CD4-positive, alpha-beta memory T cell (primary cell): ENCODE results near the gene TFB2M. TPM values are rescaled to one million over a fixed set of nuclear protein-coding genes. Genes with fewer than 3 reads are reported as not detected.

Experiments used
- CTCF ChIA-PET: fragments of 350-600 bp; sonication (Branson Sonifier 250); formaldehyde crosslinking; loops from one replicate; lab custom pipeline; 2021; ENCODE audit warnings: inconsistent platforms; ENCODE audit not compliant: partially characterized antibody; lab: Charles Lee
- POLR2A ChIA-PET: fragments of 350-600 bp; sonication (Branson Sonifier 250); formaldehyde crosslinking; loops from one replicate; lab custom pipeline; 2021; ENCODE audit not compliant: partially characterized antibody; lab: Charles Lee
- DNase-seq, 5 donors: peaks; one replicate each; pipeline versions ENCODE4 v3.0.0 to v3.0.0-alpha.2; 2020 to 2022; ENCODE audit warnings: mixed read lengths in 1 of 5
- H3K27ac ChIP-seq: one replicate; pipeline ENCODE4 v1.7.0; 2013; ENCODE audit warnings: low read depth, low read length
- H3K27me3 ChIP-seq: 2 replicates; pipeline ENCODE4 v1.7.0; 2013; ENCODE audit warnings: mild to moderate bottlenecking, low read length, moderate library complexity; ENCODE audit not compliant: insufficient read depth
- H3K36me3 ChIP-seq: 2 replicates; pipeline ENCODE4 v1.7.0; 2013; ENCODE audit warnings: mild to moderate bottlenecking, low read length, moderate library complexity; ENCODE audit not compliant: insufficient read depth
- H3K4me1 ChIP-seq: 2 replicates; pipeline ENCODE4 v1.7.0; 2013; ENCODE audit warnings: mild to moderate bottlenecking, low read length, moderate library complexity; ENCODE audit not compliant: insufficient read depth
- H3K4me3 ChIP-seq, 2 donors: one replicate each; pipeline ENCODE4 v1.7.0; 2013; ENCODE audit warnings: low read length in 2 of 2, mild to moderate bottlenecking in 1 of 2
- H3K9me3 ChIP-seq, 2 donors: one replicate each; pipeline ENCODE4 v1.7.0; 2013; ENCODE audit warnings: low read length in 2 of 2, control low read depth in 1 of 2; ENCODE audit not compliant: control insufficient read depth in 1 of 2
- H3K27ac Mint-ChIP-seq, 7 donors: one replicate each; pipeline ENCODE4 v1.8.0; 2020 to 2021; ENCODE audit warnings: mixed read lengths in 7 of 7, mild to moderate bottlenecking in 6 of 7, inconsistent platforms in 3 of 7, moderate library complexity in 3 of 7
- H3K27me3 Mint-ChIP-seq, 2 donors: one replicate each; pipeline ENCODE4 v1.8.0; 2020 to 2021; ENCODE audit warnings: mixed read lengths in 2 of 2
- H3K36me3 Mint-ChIP-seq, 2 donors: one replicate each; pipeline ENCODE4 v1.8.0; 2020 to 2021; ENCODE audit warnings: mixed read lengths in 2 of 2, inconsistent platforms in 1 of 2, mild to moderate bottlenecking in 1 of 2
- H3K4me1 Mint-ChIP-seq, 4 donors: one replicate each; pipeline ENCODE4 v1.8.0; 2020 to 2021; ENCODE audit warnings: mixed read lengths in 4 of 4, mild to moderate bottlenecking in 1 of 4
- H3K4me3 Mint-ChIP-seq, 8 donors: one replicate each; pipeline ENCODE4 v1.8.0; 2020 to 2021; ENCODE audit warnings: mixed read lengths in 8 of 8, mild to moderate bottlenecking in 7 of 8, moderate library complexity in 6 of 8, inconsistent platforms in 3 of 8
- H3K9me3 Mint-ChIP-seq, 8 donors: one replicate each; pipeline ENCODE4 v1.8.0; 2020 to 2021; ENCODE audit warnings: mixed read lengths in 8 of 8, mild to moderate bottlenecking in 5 of 8, inconsistent platforms in 3 of 8, moderate library complexity in 1 of 8
- intact Hi-C: fragments of 100-400 bp; cut with micrococcal nuclease; formaldehyde crosslinking; loops from one replicate; pipeline ENCODE4 v1.15.1; 2023
- polyA plus RNA-seq, 2 donors: library from polyadenylated mRNA; unstranded; fragments of 300-500 nt; fragmentation: Illumina TruSeq; gene quantifications; one replicate each; pipeline ENCODE4 v1.2.3, GENCODE V29; 2021
- total RNA-seq, 2 experiments: library from RNA; stranded (reverse); gene quantifications; one replicate each; pipeline ENCODE4 v1.2.3, GENCODE V29; 2021

The TFB2M gene
- total and polyA plus RNA-seq, 4 experiments from 2014 or later: 8.8 to 29.0 (median 13.0) TPM

DNA sequence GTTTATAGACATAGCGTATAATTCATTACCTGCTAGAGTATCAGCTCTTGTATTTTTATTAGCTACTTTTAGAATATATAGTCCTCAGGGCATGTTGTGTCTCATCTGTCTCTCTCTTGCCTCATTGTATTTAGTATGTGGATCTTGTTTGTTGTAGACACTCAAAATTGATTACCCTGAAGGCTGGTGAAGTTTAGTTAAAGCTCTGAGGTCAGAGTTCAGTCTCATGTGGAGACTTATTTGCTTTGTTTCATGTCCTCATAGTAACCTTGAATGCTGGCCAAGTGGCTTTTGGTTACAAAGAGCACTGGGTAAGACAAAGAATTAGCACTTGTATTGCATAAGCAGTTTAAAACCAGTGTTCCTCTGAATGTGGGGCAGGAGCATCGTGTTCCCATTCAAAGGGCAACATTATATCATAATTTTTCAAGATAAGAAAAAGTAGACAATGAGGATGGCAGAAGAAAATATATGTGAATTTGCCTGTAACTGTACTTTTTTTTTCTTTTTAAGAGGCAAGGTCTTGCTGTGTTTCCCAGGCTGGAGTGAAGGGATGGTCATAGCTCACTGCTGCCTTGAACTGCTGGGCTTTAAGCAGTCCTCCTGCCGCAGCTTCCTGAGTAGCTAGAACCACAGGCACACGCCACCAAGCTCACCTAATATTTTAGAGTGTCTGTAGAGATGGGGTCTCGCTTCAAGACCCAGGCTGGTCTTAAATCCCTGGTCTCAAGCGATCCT lies 17.6 kb upstream of the TFB2M start:
- intact Hi-C loops: no loop called here
- peaks cover 66% of the 10 kb centered on the region for H3K4me1 ChIP-seq
- Mint-ChIP-seq H3K27me3 (no peaks in the 10 kb centered on the region), H3K27ac (peak overlapping the region in 3 of 7 donors; percentile 39 to 61 (median 50)), H3K36me3 (peaks cover 28 to 47% of the 10 kb centered on the region in 2 donors), H3K9me3 (no peaks in the 10 kb centered on the region), H3K4me3 (no peak overlapping the region), H3K4me1 (peaks cover 46 to 81% (median 57%) of the 10 kb centered on the region in 4 donors)
- H3K4me3 ChIP-seq: no peak overlapping the region
- H3K27me3 ChIP-seq: no peaks in the 10 kb centered on the region
- H3K36me3 ChIP-seq: peaks cover 15% of the 10 kb centered on the region
- no peak overlapping the region for H3K27ac ChIP-seq
- no peaks in the 10 kb centered on the region for H3K9me3 ChIP-seq
- no peak for DNase-seq
- ChIA-PET POLR2A (no interaction called here), CTCF (interaction anchor here (0.6 kb wide), 1 partner anchor 44 kb away, joined by 3 read pairs; no protein-coding TSS in a partner anchor)

DNA sequence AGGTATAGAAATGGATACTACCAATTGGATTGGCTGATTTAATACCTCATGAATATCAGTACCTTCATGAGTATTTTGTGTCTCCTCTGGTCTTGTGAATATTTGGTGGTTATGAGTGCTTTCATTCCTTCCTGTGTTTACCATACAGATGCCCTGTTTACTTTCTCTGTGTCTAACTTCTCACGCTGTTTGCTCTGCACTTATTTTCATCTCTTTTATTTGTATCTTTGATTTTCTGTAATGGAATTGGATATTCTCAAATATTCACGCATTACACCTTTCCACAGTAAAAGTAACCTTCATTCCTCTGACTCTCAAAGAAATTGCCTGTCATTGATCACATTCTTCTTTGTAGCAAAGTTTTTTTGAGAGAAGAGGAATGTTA lies 17.0 kb upstream of the TFB2M start:
- intact Hi-C loops: no loop called here
- Histone ChIP-seq H3K4me3 (no peak overlapping the region), H3K9me3 (no peaks in the 10 kb centered on the region), H3K36me3 (peaks cover 15% of the 10 kb centered on the region), H3K27me3 (no peaks in the 10 kb centered on the region), H3K27ac (no peak overlapping the region), H3K4me1 (peaks cover 71% of the 10 kb centered on the region)
- Mint-ChIP-seq H3K9me3 (no peaks in the 10 kb centered on the region), H3K27me3 (no peaks in the 10 kb centered on the region), H3K4me3 (peak overlapping the region in 1 of 8 donors; percentile 31), H3K36me3 (peaks cover 28 to 48% of the 10 kb centered on the region in 2 donors), H3K4me1 (peaks cover 45 to 87% (median 60%) of the 10 kb centered on the region in 4 donors), H3K27ac (peak overlapping the region in 2 of 7 donors; percentile 30 to 33)
- ChIA-PET POLR2A (no interaction called here), CTCF (interaction anchor here (0.6 kb wide), 1 partner anchor 43 kb away, joined by 3 read pairs; no protein-coding TSS in a partner anchor)
- no peak for DNase-seq

DNA sequence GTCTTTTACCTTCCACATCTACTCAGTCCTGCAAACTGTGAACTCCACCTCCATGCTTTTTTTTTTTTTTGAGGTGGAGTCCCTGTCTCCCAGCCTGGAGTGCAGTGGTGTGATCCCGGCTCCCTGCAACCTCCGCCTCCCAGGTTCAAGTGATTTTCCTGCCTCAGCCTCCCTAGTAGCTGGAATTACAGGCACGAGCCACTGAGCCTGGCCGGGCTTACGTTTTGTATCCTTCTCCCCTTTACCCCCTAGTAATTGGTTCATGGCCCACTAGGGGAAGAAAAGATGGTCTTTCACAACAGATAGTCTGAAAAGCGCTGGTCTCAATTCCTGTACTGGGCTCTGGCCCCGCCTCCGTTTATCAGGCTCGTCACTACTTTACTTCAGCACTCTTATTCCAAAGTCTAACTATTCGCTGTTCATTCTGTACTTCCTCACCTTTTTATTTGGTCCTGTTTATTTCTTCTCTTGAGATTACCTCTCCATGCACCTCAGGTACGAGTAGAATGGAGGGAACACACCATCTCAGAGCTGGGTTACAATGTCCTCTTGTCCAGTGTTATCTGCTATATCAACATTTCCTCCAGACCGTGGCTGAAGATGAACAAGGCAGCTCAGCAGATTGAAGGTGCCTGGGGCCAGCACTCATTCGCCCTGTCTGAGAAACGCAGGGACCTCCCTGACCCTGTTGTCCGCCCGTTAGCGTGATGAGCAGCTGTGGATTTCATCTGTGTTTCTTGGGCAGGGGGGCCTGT lies 16.4 kb upstream of the TFB2M start:
- no peaks in the 10 kb centered on the region for H3K27me3 ChIP-seq
- Mint-ChIP-seq H3K27me3 (no peaks in the 10 kb centered on the region), H3K4me3 (peak overlapping the region in 3 of 8 donors; percentile 4 to 52 (median 40)), H3K9me3 (no peaks in the 10 kb centered on the region), H3K27ac (peak overlapping the region in 3 of 7 donors; percentile 16 to 90 (median 20)), H3K4me1 (peaks cover 48 to 88% (median 60%) of the 10 kb centered on the region in 4 donors), H3K36me3 (peaks cover 28 to 50% of the 10 kb centered on the region in 2 donors)
- POLR2A ChIA-PET: no interaction called here
- no peak overlapping the region for H3K27ac ChIP-seq
- H3K4me1 ChIP-seq: peaks cover 73% of the 10 kb centered on the region
- H3K36me3 ChIP-seq: peaks cover 15% of the 10 kb centered on the region
- DNase-seq: no peak
- CTCF ChIA-PET: interaction anchor here (0.6 to 0.7 kb wide), 2 partner anchors 13 to 43 kb away, joined by 3 read pairs; no protein-coding TSS in a partner anchor
- H3K9me3 ChIP-seq: no peaks in the 10 kb centered on the region
- intact Hi-C loops: no loop called here
- H3K4me3 ChIP-seq: no peak overlapping the region

DNA sequence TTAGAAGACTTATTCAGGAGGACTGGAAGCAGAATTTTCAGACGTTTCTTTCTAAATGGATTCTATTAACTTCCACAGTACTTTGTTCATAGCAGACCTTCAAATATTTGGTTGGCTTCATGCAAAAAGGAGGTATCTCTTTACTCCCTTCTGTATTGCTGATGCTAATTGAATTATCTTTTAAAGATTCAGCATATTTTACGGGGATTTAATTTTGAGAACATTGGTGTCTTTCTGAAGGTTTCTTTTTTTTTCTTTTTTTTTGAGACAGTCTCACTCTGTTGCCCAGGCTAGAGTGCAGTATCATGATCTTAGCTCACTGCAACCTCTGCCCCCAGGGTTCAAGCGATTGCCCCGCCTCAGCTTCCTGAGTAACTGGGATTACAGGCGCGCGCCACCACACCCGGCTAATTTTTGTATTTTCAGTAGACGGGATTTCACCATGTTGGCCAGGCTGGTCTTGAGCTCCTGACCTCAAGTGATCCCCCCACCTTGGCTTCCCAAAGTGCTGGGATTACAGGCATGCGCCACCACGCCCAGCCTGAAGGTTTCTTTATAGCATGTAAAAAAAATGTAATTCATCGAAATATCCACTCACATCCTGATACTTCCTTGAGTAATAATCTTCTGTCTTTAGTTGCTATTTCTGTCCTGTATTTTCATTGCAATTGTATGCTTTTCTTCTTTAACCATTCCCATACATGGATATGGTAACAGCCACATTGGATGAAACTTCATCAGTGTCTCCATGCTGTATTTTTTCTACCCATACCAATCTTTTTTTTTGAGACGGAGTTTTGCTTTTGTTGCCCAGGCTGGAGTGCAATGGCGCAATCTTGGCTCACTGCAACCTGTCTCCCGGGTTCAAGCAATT lies 14.7 kb upstream of the TFB2M start:
- H3K36me3 ChIP-seq: peaks cover 15% of the 10 kb centered on the region
- H3K27me3 Mint-ChIP-seq: no peaks in the 10 kb centered on the region
- POLR2A ChIA-PET: no interaction called here
- no peaks in the 10 kb centered on the region for H3K9me3 ChIP-seq
- H3K9me3 Mint-ChIP-seq: no peaks in the 10 kb centered on the region
- peaks cover 50 to 88% (median 65%) of the 10 kb centered on the region in 4 donors for H3K4me1 Mint-ChIP-seq
- peaks cover 33 to 48% of the 10 kb centered on the region in 2 donors for H3K36me3 Mint-ChIP-seq
- intact Hi-C loops: loop anchor here (1.0 kb wide), 1 partner anchor 10 kb away; no protein-coding TSS in a partner anchor
- H3K27ac Mint-ChIP-seq: peak overlapping the region in 2 of 7 donors; percentile 48 to 57
- CTCF ChIA-PET: no interaction called here
- peaks cover 75% of the 10 kb centered on the region for H3K4me1 ChIP-seq
- DNase-seq: no peak
- no peak overlapping the region for H3K4me3 ChIP-seq
- no peaks in the 10 kb centered on the region for H3K27me3 ChIP-seq
- H3K27ac ChIP-seq: no peak overlapping the region
- H3K4me3 Mint-ChIP-seq: peak overlapping the region in 2 of 8 donors; percentile 1 to 15

DNA sequence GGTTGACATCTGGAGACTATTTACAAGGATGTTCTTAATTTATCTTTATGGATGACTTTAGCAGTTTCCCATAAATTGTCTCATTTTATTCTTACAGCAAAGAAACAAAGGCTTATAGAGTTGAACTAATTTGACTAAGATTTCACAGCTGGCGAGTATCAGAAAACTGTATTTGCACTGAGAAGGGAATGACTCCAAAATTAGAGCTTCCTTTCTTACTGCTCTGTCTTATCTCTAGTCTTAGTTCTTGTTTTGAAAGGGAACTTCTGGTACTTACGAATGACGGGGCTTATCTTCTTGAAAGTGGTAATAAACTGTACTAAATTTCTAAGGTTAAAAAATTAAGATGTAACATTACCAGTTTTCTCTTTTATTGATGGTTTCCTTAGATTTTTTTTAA lies 13.8 kb upstream of the TFB2M start:
- Histone ChIP-seq H3K36me3 (peaks cover 11% of the 10 kb centered on the region), H3K4me3 (no peak overlapping the region), H3K4me1 (peaks cover 80% of the 10 kb centered on the region), H3K27me3 (no peaks in the 10 kb centered on the region), H3K9me3 (no peaks in the 10 kb centered on the region), H3K27ac (no peak overlapping the region)
- POLR2A ChIA-PET: interaction anchor here (1.4 kb wide), 1 partner anchor 13 kb away, joined by 5 read pairs; the partner anchor contains the start of genes CNST and TFB2M
- Mint-ChIP-seq H3K27me3 (no peaks in the 10 kb centered on the region), H3K27ac (peak overlapping the region in 2 of 7 donors; percentile 42 to 69), H3K4me3 (peak overlapping the region in 2 of 8 donors; percentile 4 to 16), H3K36me3 (peaks cover 38 to 50% of the 10 kb centered on the region in 2 donors), H3K9me3 (peaks cover 0 to 3% (median 0%) of the 10 kb centered on the region in 8 donors), H3K4me1 (peaks cover 51 to 90% (median 69%) of the 10 kb centered on the region in 4 donors)
- DNase-seq: no peak
- intact Hi-C loops: loop anchor here (1.0 kb wide), 1 partner anchor 10 kb away; no protein-coding TSS in a partner anchor
- CTCF ChIA-PET: interaction anchor here (1.1 kb wide), 1 partner anchor 15 kb away, joined by 3 read pairs; no protein-coding TSS in a partner anchor

DNA sequence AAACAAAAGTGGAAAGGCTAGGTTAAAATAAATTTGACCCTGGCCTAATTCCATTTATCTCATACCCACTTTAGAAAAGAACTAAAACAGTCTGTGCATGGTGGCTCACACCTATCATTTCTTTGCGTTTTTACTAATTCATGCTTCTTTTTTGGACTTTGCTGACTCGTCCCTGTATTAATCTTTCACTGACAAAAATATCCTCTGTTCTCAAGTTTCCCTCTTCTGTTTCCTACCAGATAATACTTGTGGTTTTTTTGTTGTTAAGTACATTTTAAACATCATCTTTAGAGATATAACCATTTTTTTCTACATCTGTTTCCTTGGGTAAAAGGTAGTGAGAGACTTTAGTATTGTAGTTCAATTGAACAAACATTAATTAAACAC lies 11.7 kb upstream of the TFB2M start:
- H3K4me1 Mint-ChIP-seq: peaks cover 45 to 82% (median 65%) of the 10 kb centered on the region in 4 donors
- Histone ChIP-seq H3K36me3 (peaks cover 7% of the 10 kb centered on the region), H3K27ac (peak overlapping the region; percentile 20), H3K9me3 (no peaks in the 10 kb centered on the region), H3K4me1 (peaks cover 83% of the 10 kb centered on the region), H3K4me3 (peak overlapping the region in 1 of 2 donors; percentile 12), H3K27me3 (no peaks in the 10 kb centered on the region)
- H3K27me3 Mint-ChIP-seq: no peaks in the 10 kb centered on the region
- DNase-seq: no peak
- peak overlapping the region; percentile 73 to 95 (median 88) for H3K27ac Mint-ChIP-seq
- ChIA-PET CTCF (no interaction called here), POLR2A (interaction anchor here (3.9 kb wide), 1 partner anchor 11 kb away, joined by 16 read pairs; the partner anchor contains the start of genes CNST and TFB2M)
- intact Hi-C loops: loop anchor here (1.0 kb wide), 1 partner anchor 10 kb away; no protein-coding TSS in a partner anchor
- H3K4me3 Mint-ChIP-seq: peak overlapping the region in 7 of 8 donors; percentile 75 to 96 (median 79)
- H3K36me3 Mint-ChIP-seq: peaks cover 24 to 38% of the 10 kb centered on the region in 2 donors
- H3K9me3 Mint-ChIP-seq: peaks cover 0 to 3% (median 0%) of the 10 kb centered on the region in 8 donors
